Femur (tissue), 1 donor: ENCODE measurements around the gene ATXN10.
A peak's percentile ranks its signal among the peaks of the same experiment; 100 is the strongest.
"Not testable (repeated sequence)": the region's sequence is repeated elsewhere in the genome, so short reads cannot be mapped to it uniquely, and the experiment has no call there.

Experiments
- DNase-seq: peaks from one replicate; pipeline ENCODE4 v3.0.0-alpha.2; 2017

ATXN10 gene

DNA sequence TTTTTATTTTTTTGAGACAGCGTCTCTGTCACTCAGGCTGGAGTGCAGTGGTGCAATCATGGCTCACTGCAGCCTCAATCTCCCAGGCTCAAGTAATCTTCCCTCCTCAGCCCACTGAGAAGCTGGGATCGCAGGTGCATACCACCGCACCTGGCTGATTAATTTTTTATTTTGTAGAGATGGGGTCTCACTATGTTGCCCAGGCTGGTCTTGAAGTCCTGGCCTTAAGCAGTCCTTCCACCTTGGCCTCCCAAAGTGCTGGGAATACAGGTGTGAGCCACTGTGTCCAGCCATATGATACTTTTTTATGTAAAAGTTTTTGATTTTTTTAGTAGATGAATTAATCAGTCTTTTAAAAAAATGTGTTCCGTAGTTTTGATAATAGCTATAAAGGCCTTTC, 42.8 kb downstream of the ATXN10 start:
- DNase-seq, result not testable (repeated sequence)

GRCh38 chr22:45717789-45718188, 46.2 kb downstream of the ATXN10 start:
- no peak for DNase-seq

DNA sequence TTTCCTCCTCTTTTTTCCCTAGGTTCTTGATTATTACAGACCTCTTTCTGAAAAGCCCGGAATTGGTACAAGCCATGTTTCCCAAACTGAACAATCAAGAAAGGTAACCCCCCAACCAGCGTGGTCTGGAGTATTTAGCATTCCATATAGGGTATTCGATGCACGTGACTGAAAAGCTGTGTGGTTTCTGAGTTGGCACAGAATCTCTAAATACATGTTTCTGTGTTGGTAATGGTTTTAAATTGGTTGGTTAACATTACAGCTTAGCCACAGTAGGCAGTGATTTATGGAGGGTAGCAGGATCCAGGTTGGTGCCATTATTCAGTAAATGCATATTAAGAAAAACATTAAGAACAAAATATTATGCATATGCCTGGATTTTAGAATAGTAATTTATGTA, 46.8 kb downstream of the ATXN10 start:
- no peak for DNase-seq

GRCh38 chr22:45720839-45721378, 49.3 kb downstream of the ATXN10 start:
- no peak for DNase-seq

- DNase-seq, result no peak
Measured at GRCh38 chr22:45722006-45722405, 50.4 kb downstream of the ATXN10 start.

DNA sequence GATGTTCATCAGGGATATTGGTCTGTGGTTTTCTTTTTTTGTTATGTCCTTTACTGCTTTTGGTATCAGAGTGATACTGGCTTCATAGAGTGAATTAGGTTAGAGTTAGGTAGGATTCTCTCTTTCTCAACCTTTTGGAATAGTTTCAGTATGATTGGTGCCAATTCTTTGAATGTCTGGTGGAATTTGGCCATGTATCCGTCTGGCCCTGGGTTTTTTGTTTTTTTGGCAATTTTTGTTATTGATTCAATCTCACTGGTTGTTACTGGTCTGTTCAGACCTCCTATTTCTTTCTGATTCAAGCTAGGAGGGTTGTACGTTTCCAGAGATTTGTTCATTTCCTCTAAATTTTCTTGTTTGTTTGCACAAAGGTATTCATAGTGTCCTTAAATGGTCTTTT, 54.4 kb downstream of the ATXN10 start:
- no peak for DNase-seq

- DNase-seq, result no peak
Measured at GRCh38 chr22:45731041-45731797, 59.6 kb downstream of the ATXN10 start.

GRCh38 chr22:45731798-45732495, 60.3 kb downstream of the ATXN10 start:
- DNase-seq, result no peak

DNA sequence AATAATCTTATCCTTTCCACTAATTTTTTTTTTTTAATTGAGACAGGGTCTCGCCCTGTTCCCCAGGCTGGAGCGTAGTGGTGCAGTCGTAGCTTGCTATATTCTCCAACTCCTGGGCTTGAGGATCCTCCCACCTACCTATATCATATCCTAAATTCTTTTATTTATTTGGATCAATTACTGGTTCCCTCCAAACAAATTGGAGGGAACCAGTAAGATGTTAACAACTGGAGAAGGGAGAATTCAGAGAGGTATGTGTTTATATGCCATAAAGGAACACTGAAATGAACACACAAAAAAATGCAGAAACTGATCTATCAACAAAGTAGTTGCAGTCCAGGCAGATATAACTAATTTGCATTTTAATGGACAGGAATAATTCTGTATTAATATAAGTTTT, 63.6 kb downstream of the ATXN10 start:
- no peak for DNase-seq

GRCh38 chr22:45738206-45738605, 66.6 kb downstream of the ATXN10 start:
- DNase-seq, result no peak

GRCh38 chr22:45740236-45740635, 68.6 kb downstream of the ATXN10 start:
- DNase-seq, result no peak

GRCh38 chr22:45742866-45743450, 71.3 kb downstream of the ATXN10 start:
- no peak for DNase-seq

- no peak for DNase-seq
Measured at GRCh38 chr22:45743687-45744086, 72.1 kb downstream of the ATXN10 start.

- no peak for DNase-seq
Measured at GRCh38 chr22:45744442-45744841, 72.8 kb downstream of the ATXN10 start.

DNA sequence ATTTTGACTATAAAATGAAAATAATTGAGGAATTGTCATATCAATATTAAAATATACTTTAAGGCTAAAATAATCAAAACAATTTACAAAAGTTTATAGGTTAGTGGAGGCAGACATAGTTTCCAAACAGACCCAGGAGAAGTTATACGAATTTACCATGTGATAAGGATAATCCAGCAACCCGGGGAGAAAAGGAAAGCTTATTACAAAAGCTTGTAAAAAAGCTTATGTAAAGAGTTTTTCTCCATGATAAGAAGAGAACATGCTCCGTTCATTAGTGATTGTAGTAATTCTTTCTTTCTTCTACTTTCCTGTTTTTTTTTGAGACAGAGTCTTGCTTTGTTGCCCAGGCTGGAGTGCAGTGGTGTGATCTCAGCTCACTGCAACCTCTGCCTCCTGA, 79.0 kb downstream of the ATXN10 start:
- DNase-seq, result no peak

DNA sequence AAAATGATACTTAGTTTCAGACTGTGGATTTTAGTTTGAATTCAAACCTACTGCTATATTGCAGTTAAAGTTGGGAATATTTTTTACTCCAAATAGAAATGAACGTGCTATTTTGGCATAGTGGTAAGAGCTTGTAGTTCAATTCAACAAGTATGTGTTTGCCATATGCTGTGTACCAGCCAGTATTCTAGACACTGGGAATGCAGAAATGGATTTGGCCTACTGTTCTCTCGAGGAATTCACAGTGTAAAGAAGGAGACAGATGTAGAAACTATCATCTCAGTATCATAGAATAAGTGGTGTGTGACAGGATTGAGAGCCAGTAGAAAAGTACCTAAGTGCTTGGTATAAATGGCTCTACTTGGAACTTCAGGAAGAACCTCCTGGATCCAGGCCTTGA, 80.4 kb downstream of the ATXN10 start:
- no peak for DNase-seq

GRCh38 chr22:45754822-45755221, 83.2 kb downstream of the ATXN10 start:
- no peak for DNase-seq

GRCh38 chr22:45756558-45756957, 84.9 kb downstream of the ATXN10 start:
- no peak for DNase-seq

- peak; percentile 29 for DNase-seq
Measured at GRCh38 chr22:45757068-45757467, 85.4 kb downstream of the ATXN10 start.

DNA sequence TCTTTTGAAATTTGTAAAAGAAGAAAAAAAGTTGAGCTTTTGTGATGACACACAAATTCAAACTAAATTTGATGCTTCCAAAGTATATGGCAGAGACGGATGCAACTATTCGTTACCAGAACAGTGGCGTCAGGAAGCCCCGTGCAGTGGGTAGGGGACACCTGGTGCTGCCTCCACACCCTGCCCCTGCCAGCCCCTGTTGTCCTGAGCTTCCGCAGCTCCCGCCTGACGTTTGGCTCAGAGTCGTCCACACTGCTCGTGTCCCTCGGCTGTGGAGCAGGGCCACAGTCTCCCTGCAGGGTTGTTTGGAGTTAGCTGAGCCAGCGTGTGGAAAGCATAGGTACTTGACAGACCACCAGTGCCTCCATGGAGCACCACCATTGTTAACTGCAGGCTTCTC, 86.3 kb downstream of the ATXN10 start:
- DNase-seq, result no peak

DNA sequence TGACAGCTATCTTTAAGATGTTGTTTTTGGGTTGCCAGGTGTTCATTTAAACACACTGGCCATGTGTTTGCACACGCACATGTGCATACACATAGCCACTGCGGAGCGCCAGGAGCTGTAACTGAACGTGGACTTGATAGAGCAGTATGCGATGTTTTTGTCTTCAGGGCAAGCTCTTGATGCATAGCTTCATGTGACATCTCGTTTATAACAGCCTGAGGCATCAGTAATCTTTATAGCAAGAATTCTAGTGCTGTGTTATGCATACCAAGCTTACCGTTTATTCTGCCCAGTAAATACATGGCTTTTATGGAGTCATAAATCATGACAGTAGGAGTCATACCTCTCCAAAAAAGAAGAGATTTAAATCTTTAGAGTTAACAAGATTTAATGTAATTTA, 87.0 kb downstream of the ATXN10 start:
- no peak for DNase-seq

DNA sequence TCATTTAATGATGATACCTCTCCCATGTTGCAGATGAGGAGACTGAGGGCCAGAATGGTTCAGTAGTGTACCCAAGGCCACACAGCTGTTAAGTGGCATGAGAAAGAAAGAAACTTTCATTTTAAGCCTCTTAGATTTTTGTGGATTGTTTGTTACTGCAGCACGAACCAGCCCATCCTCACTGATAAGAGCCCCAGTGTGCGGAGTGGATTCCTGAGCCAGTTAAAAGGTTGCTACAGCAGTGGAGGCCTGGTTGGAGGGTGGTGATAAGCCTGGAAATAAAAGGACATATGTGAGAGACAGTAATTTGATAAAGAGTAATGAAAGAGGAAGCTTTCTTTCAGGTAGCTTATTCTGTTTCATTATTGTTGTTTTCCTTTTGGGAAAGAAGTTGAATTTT, 89.0 kb downstream of the ATXN10 start:
- DNase-seq, result no peak

GRCh38 chr22:45762545-45763235, 91.1 kb downstream of the ATXN10 start:
- DNase-seq, result no peak
